GM21717 (cell line): ENCODE data around the gene TEKT3.

Source experiments
- ATAC-seq: cut with Tn5 transposase; IDR thresholded peaks from one replicate; pipeline ENCODE4 v1.9.1; 2021; ENCODE audit warnings: mild to moderate bottlenecking, moderate library complexity; ENCODE audit not compliant: unreplicated experiment

Gene TEKT3

GRCh38 chr17:15350777-15351477 is 9.5 kb upstream of the TEKT3 start:
- ATAC-seq, result no peak

DNA sequence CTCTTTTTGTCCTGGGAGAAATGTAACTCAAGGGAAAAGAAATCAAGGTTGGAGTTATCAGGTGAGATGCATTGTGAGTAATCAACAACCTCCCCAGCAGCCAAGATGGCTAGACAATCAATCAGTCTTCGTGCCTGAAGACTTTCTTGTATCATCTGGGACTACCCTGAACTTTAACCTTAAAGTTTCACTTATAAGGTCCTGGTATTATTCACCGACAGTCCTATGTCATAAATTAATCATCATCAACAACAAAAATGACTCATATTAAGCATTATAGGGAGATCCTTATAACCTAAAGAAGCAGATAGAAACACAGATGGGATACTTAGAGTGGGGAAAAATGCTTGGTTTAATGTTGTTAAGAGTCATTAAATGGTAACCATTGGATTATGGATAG is 7.7 kb upstream of the TEKT3 start:
- no peak for ATAC-seq

- ATAC-seq, result no peak
These were observed 6.6 kb upstream of the TEKT3 start for GRCh38 chr17:15348021-15348420.

DNA sequence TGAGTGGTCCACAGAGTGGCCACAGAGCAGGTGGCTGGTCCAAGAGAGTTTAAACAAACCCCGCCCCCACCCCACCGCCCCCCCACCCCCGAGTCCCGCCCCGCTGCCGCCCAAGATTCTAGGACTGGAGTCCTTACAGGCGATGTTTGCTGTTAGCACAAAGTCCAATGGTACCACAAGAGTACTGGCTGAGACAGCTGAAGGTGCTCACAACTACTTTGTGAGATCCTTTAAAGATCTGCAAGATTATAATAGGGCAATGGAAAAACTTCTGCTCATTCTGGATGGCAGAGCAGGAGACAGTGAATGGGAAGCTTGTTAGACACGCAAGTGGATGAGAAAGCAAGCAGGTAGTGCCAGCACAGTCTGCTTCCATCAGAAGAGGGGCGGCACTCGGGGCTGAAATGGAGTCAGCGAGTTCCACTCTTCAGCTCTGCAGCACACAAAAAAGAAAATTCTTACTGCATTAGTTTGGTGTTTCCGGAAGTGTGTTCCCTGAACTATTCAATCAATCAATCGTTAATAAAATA is 4.7 kb upstream of the TEKT3 start:
- ATAC-seq, result no peak

DNA sequence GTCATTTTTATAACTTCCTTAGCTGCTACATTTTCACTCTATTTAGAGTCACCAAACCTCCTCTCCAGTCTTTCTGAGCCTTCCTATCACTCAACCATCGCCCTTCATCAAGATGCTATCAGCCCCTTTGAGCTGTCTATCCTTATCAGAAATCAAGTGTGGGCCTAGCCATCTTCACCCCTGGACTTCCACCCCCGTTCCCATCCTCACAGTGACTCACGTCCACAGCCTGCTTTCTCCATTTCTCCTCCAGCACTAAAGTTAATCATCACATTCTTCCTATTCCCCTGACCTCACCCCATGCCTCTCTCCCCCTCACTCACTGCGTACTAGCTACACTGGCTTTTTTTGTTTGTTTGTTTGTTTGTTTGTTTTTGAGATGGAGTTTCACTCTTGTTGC is 2.4 kb upstream of the TEKT3 start:
- no peak for ATAC-seq

DNA sequence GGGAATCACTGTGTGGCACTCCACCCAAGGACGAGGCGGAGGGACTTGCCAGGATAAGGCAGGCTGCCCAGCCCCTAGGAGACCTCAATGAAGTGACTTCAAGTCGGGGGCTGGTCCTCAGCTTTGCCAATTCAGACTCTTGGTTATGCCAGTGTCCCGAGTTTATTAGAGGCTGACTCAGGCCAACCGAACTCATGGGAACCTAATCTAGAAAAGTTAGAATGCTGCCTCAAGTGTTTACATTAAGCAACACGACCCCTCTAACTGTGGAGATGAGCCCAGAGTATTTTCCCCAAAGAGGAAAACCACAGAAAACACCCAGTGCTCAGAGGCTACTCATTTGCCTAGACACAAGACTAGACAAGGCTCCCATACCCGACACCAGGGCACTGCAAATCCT is 1.1 kb upstream of the TEKT3 start:
- ATAC-seq, result no peak

DNA sequence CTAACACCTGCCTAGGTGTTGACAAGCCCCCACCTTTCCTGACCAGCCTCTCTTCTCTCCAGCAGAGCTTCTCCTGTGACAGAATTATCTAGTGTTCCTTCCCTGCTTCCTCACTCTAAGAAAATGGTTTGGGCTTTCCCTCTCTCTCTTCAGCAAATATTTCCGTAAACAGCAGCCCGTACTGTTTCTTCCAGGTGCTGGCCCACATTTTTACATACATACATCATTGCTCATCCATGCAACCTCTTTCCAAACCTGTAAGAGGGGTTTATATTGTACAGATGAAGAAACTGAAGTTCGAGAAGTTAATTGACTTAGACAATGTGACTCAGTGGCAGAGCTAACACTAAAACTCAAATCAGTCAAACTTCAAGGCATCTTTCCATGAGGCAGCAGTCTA is 569 bp upstream of the TEKT3 start:
- no peak for ATAC-seq

DNA sequence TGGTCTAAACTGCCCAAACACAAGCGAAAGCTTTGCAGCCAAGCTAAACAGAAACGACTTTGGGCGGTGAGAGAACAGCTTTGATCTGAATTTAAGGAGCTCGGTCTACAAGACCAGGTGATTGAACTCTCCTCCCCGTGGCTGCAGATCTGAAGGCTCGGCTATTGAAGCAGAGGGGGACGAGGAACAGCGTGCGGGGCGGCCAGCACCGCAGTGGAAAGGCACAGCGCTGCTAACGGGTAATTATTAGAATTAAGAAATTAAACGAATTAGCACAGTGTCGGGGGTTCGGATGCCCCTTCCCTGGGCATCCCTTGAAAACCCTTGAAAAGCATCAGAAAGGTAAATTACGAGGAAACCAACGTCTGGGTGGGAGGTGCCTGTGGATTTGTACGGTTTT is 431 bp downstream of the TEKT3 start:
- ATAC-seq, result no peak

GRCh38 chr17:15335446-15335845 is 6.0 kb downstream of the TEKT3 start:
- no peak for ATAC-seq

- ATAC-seq, result no peak
These were observed 7.1 kb downstream of the TEKT3 start for GRCh38 chr17:15334266-15334665.

- no peak for ATAC-seq
These were observed 9.1 kb downstream of the TEKT3 start for GRCh38 chr17:15332338-15332737.

DNA sequence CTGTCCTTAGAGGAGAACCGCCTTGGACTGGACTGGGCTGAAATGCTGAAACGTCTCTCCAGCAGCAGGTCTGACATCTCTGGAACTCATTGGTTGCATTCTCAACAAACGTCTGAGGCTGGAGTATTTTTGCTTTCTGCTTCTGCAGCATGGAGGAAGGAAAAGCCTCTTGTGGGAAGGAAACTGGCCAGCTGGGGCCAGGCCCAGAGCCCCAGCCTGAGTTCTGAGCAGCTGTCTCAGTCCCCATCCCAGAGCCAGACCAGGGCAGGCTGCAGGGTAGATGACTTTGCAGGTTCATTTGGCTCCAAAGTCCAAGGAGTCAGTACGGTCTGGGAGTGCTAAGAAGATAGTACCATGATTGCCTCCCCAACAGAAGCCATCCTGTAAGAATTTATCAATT is 18.3 kb downstream of the TEKT3 start:
- ATAC-seq, result no peak

- no peak for ATAC-seq
These were observed 19.7 kb downstream of the TEKT3 start for GRCh38 chr17:15321556-15322251.

DNA sequence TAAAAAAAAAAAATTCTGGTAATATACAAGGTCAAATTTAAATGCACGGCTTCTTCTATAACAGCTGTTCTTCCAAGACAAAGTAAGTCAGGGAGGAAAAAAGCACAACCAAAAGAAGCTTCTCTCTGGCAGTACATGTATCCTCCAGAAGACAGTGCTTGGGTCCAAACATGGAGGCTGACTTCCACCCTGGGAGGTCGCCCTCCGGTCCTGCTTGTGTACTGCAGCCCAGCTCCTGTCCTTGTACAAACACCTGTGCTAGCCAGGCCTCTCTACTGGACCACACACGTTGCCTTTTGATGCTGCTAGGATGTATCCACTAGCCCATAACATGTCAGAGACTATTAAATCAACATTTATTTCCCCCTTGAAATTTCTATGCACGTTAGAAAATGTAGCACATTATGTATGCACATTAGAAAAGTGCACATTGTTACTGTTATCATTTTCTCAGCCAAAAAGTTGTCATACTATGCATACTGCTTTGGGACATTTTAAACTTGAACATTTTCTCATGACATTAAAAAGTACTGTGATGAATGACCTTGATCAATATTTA is 21.9 kb downstream of the TEKT3 start:
- no peak for ATAC-seq

DNA sequence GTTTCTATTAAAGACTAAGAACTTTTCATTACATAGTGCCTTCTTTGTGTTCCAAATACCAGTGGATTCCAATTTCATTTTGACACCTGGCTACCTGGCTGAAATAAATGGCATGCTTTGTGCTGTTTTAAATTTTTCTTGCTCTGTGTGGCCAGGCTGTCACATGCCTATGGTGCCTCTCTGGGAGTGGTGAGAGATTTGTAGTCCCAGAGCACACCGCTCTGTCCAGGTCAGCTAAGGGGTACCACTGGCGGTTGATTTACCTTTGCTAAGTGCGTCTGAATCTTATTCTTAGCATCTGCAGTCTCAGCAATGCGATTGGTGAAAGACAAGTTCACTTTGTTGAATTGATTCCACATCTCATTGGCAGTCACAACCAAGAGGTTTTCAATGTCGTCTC is 29.4 kb downstream of the TEKT3 start:
- ATAC-seq, result no peak

GRCh38 chr17:15309793-15310192 is 31.6 kb downstream of the TEKT3 start:
- ATAC-seq, result no peak

DNA sequence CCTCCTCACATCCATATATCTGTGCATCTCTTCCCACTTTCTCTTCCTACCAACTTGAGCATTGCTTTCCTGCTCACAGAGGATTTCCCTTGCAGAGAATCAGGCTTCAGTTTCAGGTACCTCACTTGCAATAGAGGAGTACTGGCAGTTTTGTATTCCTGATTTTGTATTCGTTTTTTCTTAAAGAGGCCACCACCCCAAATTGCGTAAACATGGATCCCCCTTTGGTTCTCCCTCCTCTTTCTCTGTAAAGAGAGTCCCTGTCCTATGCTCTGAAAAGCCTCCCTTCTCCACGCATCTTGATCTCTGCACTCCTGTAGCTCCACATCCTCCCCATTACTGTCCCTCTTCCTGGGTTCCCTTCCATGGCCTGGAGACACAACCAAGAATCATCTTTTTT is 32.2 kb downstream of the TEKT3 start:
- ATAC-seq, result no peak

DNA sequence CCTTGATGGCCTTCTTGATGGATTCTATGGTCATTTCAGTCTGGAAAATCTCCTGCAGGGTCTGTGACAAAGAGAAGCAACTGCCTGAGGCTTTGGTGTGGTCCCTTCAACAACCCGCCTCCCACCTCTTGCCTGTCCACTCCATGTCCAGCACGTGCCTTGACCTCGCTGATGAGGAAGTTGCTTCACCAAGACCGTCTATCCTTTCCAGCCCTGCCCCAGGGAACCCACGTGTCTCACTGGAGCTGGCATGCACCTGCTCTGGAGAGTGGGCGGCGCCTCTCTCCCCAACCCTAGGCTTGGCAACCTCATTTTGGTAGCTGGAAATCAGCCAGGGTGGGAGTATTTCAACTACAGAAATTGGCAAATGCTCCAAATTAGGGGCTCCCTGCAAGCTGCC is 32.6 kb downstream of the TEKT3 start:
- no peak for ATAC-seq

- no peak for ATAC-seq
These were observed 33.7 kb downstream of the TEKT3 start for GRCh38 chr17:15307710-15308111.

GRCh38 chr17:15303851-15304250 is 37.5 kb downstream of the TEKT3 start:
- no peak for ATAC-seq

DNA sequence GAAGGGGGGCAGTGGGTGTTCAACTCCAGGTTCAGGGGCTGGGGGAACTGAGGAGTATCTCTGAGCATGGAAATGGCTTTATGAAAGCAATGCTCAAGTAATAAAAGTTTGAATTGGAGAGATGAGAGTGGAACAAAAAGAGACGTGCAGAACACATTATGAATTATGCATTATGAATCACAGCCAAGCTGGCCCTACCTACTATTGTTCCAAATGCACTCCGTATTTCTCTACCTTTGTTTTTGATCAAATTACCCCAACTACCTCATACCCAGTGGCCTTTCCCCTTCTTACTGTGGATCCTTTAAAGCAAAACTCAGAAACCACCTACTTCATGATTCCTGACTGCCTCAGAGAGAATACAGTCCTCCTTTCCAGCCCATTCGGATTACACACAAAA is 38.1 kb downstream of the TEKT3 start:
- no peak for ATAC-seq

GRCh38 chr17:15301845-15302244 is 39.6 kb downstream of the TEKT3 start:
- no peak for ATAC-seq
